ENCODE data around the gene SS18L1.

SS18L1 gene

DNA sequence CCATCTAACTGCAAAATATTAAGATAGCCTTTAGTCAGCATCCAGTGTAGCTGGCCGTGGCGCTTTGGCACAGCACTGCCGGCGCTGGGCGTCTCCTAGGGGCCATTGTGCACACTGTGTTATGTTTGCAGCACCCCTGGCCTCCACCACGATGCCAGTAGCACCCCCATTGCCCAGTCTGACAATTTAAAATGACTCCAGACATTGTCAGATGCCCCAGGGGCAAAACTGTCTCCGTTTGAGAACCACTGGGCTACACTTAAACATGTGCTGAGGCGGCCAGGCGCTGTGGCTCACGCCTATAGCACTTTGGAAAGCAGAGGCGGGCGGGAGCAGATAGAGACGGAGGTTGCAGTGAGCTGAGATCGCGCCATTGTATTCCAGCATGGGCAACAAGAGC, 33.3 kb downstream of the SS18L1 start:
- DNase-seq, result no peak

GRCh38 chr20:62177307-62177706, 33.7 kb downstream of the SS18L1 start:
- DNase-seq, result no peak

- no peak for DNase-seq
These were observed 35.0 kb downstream of the SS18L1 start for GRCh38 chr20:62178316-62179161.

GRCh38 chr20:62179162-62179504, 35.6 kb downstream of the SS18L1 start:
- DNase-seq, result no peak

- no peak for DNase-seq
These were observed 38.2 kb downstream of the SS18L1 start for GRCh38 chr20:62181808-62182207.

- peak; percentile 95 for DNase-seq
These were observed 39.2 kb downstream of the SS18L1 start, which contains the start of gene MTG2 for GRCh38 chr20:62182469-62183425. TSS of gene MTG2 (plus strand) at chr20:62183028. CDS start at chr20:62193421, 10,393 bp downstream.

- DNase-seq, result no peak
These were observed 40.0 kb downstream of the SS18L1 start for GRCh38 chr20:62183426-62184142.

DNA sequence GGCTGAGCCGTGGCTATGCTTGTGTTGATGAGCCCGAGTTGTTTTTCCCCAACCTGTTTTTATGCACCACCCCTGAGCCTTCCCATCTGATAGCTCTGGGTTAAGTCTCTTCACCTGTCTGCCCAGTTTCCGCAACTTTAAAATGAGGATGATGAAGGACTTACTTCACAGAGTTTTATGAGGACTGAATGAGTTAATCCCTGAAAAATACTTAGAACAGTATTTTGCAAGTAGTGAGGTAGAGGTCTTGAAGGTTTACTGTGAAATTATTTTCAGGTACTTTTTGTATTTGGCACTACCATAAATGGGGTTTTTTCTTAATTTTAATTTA, 42.5 kb downstream of the SS18L1 start:
- no peak for DNase-seq

DNA sequence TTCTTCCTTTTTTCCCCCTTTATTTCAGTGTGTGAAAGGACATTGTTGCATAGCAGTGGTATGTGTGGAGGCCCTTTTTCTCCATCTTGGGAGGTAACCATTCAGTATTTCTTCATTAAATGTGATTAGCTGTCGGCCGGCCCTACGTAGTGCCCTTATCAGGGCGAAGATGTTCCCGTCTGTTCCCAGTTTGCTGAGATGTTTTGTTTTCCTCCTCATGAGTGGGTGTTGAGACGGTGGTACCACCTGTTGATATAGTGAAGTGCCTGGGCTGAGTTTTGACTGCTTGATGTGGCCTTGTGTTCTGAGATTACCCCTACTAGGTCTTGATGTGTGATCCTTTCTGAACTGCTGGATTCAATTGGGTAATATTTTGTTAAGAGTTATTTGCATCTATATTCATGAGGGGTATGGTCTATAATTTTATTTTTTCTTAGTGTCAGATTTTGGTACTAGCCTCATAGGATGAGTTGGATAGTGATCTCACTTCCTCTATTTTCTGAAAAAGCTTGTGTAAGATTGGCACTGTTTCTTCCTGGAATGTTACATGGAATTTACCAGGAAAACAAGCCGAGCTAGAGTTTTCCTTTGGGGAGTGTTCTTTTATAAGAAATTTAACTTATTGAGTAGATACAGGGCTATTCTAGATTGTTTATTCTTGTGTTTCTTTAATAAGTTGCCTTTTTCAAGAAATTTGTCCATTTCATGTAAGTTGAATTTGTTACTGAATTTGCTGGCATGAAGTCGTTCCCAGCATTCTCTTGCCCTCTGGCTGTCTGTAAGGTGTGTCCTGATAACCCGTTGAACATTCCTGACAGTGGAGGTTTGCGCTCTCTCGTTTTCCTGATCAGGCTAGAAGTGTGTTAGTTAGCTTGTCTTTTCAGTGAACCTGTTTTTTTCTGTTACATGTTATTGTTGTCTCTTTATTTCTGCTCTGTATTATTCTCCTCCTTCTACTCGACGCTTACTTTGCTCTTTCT, 43.6 kb downstream of the SS18L1 start:
- no peak for DNase-seq

DNA sequence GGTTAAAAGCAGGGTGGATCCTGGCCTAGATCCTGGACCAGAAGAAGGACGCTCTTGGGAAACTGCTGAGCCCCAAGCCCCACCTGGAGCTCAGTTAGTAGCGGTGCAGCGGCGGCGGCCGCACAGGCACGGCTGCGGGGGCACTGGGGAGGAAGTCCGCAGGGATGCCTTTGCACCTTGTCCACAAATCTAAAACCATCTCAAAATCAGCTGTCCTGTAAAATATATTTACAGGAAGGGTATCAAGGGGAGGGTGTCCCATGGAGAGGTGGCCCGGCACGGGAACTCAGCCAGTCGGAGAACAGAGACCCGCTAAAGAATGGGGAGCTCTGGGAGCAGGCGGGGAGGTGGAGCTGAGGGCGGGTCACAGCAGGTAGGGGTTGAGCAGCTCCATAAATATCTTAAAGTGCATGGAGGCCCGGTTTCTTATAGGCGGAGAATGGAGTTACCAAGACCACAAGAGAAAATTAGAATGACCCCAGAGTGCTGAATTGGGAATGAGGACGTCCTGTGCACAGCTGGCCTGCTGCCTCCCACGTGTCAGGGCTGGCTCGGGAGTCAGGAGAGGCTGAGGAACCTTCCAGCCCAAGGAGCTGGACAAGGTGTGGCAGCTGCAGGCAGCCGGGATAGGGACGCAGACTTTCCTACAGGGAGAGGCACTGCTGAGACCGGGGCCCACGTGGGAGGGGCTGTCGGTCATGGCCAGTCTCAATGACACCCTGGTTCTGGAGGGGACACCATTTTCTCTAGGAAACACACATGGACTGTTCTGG, 47.3 kb downstream of the SS18L1 start:
- no peak for DNase-seq

- no peak for DNase-seq
These were observed 48.4 kb downstream of the SS18L1 start for GRCh38 chr20:62191781-62192559.

GRCh38 chr20:62192635-62193034, 49.1 kb downstream of the SS18L1 start:
- no peak for DNase-seq

- DNase-seq, result no peak
These were observed 49.8 kb downstream of the SS18L1 start for GRCh38 chr20:62193079-62194025.

- no peak for DNase-seq
These were observed 51.5 kb downstream of the SS18L1 start for GRCh38 chr20:62195075-62195405.

DNA sequence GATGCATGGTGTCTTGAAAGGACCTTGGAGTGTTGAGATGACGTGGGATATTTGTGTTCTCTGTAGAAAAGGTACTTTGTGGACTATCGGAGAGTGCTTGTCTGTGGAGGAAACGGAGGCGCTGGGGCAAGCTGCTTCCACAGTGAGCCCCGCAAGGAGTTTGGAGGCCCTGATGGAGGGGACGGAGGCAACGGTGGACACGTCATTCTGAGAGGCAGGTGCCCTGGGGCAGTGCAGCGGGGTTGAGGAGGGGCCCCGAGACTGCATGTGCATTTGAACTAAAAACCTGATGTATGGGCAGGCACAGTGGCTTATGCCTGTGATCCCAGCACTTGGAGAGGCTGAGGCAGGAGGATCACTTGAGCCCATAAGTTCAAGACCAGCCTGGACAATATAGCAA, 52.2 kb downstream of the SS18L1 start:
- DNase-seq, result no peak

- no peak for DNase-seq
These were observed 52.7 kb downstream of the SS18L1 start for GRCh38 chr20:62196286-62196685.

GRCh38 chr20:62197311-62197710, 53.7 kb downstream of the SS18L1 start:
- no peak for DNase-seq

DNA sequence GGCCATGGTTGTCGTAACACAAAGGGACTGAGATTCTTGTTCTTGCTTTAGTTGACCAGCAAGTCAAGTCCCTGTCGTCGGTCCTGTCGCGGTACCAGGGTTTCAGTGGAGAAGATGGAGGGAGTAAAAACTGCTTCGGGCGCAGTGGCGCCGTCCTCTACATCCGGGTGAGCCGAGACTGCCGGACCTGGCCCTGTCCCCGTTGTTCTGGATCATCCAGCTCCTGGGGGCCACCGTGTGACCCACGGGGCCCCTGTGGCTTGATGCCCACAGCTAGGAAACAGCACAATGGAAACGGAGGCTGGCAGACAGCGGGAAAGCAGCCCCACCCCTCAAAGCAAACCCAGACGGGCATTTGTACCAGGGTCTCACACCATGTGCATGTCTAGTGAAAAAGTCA, 54.2 kb downstream of the SS18L1 start:
- DNase-seq, result no peak

GRCh38 chr20:62198496-62198895, 54.9 kb downstream of the SS18L1 start:
- DNase-seq, result no peak
